BJ (cell line): ENCODE measurements around the gene DLG4. TPM values are rescaled to one million over a fixed set of nuclear protein-coding genes. Genes with fewer than 3 reads are reported as not detected.
A peak's percentile ranks its signal among the peaks of the same experiment; 100 is the strongest.

Source experiments
- CTCF ChIA-PET: fragments of 350-600 bp; formaldehyde crosslinking; extraction: SDS; loops from one replicate; lab custom pipeline; 2021; ENCODE audit warnings: antibody characterized with exemption, inconsistent platforms; lab: Yijun Ruan, JAX
- POLR2A ChIA-PET: fragments of 300-600 bp; sonication (Branson Sonifier 250); formaldehyde crosslinking; extraction: SDS; loops from one replicate; lab custom pipeline; 2021; ENCODE audit warnings: antibody characterized with exemption; lab: Charles Lee
- DNase-seq: peaks from one replicate; pipeline ENCODE4 v3.0.0-alpha.2; 2011; ENCODE audit warnings: low read depth
- H3K27me3 ChIP-seq: 2 replicates; pipeline ENCODE4 v1.6.0; 2011; ENCODE audit warnings: low read length; ENCODE audit not compliant: control insufficient read depth, insufficient read depth
- H3K36me3 ChIP-seq: 2 replicates; pipeline ENCODE4 v1.5.1; 2011; ENCODE audit warnings: low read length; ENCODE audit not compliant: control insufficient read depth, insufficient read depth
- H3K4me3 ChIP-seq: 2 replicates; pipeline ENCODE4 v1.5.1; 2011; ENCODE audit warnings: low read depth, mild to moderate bottlenecking, control low read depth, low read length
- CTCF ChIP-seq: IDR thresholded peaks from 2 replicates; pipeline ENCODE4 v1.5.1; 2011; ENCODE audit warnings: low read depth, mild to moderate bottlenecking, control low read depth, inconsistent platforms, low read length, moderate library complexity; ENCODE audit not compliant: insufficient read depth
- polyA plus RNA-seq: library from polyadenylated mRNA; depleted of rRNA; stranded (reverse); fragments of >200 nt; gene quantifications from 2 replicates; pipeline ENCODE4 v1.2.3, GENCODE V29; 2011

Gene DLG4
- polyA plus RNA-seq, 1 experiment, result 20.4 TPM

- no peak for TF ChIP-seq CTCF
- no peak overlapping the region for H3K4me3 ChIP-seq
- no peaks in the 10 kb centered on the region for H3K27me3 ChIP-seq
- POLR2A ChIA-PET, result no interaction called here
- CTCF ChIA-PET, result interaction anchor here (0.9 to 1.2 kb wide), 2 partner anchors 37 to 330 kb away, joined by 3 to 5 read pairs; no protein-coding TSS in a partner anchor
- DNase-seq, result no peak
- peaks cover 13% of the 10 kb centered on the region; the same call in 1 of the 2 replicates for H3K36me3 ChIP-seq
Measured at GRCh38 chr17:7258731-7259554, 39.3 kb upstream of the DLG4 start.

DNA sequence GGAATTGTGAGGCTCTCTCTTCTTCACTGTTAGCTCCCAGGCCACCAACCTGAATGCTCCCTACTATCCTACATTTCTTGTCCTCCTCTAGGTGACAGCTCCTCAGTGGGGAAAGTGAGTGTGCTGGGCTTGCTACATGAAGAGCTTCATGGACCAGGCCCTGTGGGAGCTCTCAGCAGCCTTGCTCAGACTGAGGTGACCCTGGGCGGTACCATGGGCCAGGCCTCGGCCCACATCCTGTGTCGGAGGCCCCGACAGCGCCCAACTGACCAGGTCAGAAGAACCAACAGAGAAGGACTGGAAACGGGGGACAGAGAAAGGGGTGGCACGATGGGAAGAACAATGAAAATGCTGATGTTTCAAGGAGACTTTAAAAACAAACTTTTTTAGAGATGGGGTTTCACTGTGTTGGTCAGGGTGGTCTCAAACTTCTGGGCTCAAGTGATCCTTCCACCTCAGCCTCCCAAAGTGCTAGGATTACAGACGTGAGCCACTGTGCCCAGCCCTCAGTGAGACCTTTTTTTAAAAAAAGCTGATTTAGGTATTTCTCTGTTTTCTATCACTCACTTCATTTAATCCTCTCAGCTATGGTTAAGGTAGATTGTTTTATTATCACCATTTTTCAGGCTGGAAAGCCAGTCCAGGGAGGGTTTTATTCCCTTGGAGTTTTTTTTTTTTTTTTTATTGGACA, 37.3 kb upstream of the DLG4 start:
- Histone ChIP-seq H3K27me3 (no peaks in the 10 kb centered on the region), H3K36me3 (peaks cover 13% of the 10 kb centered on the region; the same call in 1 of the 2 replicates), H3K4me3 (no peak overlapping the region)
- POLR2A ChIA-PET, result no interaction called here
- no peak for DNase-seq
- CTCF ChIA-PET, result interaction anchor here (0.5 kb wide), 2 partner anchors 287 to 566 kb away, joined by 3 to 4 read pairs; no protein-coding TSS in a partner anchor
- TF ChIP-seq CTCF, result no peak

- Histone ChIP-seq H3K4me3 (no peak overlapping the region), H3K36me3 (peaks cover 13% of the 10 kb centered on the region; the same call in 1 of the 2 replicates), H3K27me3 (no peaks in the 10 kb centered on the region)
- no peak for DNase-seq
- CTCF ChIA-PET, result interaction anchor here (0.6 to 1.0 kb wide), 2 partner anchors 42 to 303 kb away, joined by 3 to 6 read pairs; no protein-coding TSS in a partner anchor
- POLR2A ChIA-PET, result no interaction called here
- TF ChIP-seq CTCF, result no peak
Measured at GRCh38 chr17:7254511-7254910, 34.9 kb upstream of the DLG4 start.

DNA sequence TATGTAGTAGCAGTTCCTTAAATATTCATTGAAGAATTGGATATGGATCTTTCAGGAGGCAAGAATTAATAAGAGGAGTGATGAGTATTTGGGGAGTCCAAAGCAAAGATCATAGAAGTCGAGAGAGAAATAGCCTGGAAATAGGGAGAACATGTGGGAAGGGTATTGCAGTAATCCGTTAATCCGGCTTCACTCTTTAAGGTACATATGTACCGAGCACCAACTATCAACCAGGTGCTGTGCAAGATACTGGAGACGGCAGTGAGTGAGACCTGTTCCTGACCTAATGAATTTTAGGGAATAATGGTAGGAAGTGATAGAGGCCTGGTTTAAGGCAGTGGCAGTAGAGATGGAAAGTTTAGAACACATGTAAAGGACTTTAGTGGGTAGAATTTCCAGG, 33.4 kb upstream of the DLG4 start:
- no peak for TF ChIP-seq CTCF
- DNase-seq, result no peak
- POLR2A ChIA-PET, result no interaction called here
- Histone ChIP-seq H3K36me3 (peaks cover 9% of the 10 kb centered on the region; the same call in 1 of the 2 replicates), H3K4me3 (peak overlapping the region; percentile 78), H3K27me3 (no peaks in the 10 kb centered on the region)
- CTCF ChIA-PET, result no interaction called here
